ENCODE results near the gene CCR6.

Gene CCR6

GRCh38 chr6:167099707-167100106 is 23.2 kb upstream of the CCR6 start:
- no peak for DNase-seq

- DNase-seq: no peak
These were observed 22.6 kb upstream of the CCR6 start for GRCh38 chr6:167100241-167100674.

- no peak for DNase-seq
These were observed 20.6 kb upstream of the CCR6 start for GRCh38 chr6:167102318-167102717.

GRCh38 chr6:167103041-167103891 is 19.6 kb upstream of the CCR6 start:
- DNase-seq: no peak

- DNase-seq: no peak
These were observed 18.5 kb upstream of the CCR6 start for GRCh38 chr6:167104388-167104787.

GRCh38 chr6:167105060-167105459 is 17.8 kb upstream of the CCR6 start:
- DNase-seq: no peak

GRCh38 chr6:167106406-167106805 is 16.5 kb upstream of the CCR6 start:
- no peak for DNase-seq

- no peak for DNase-seq
These were observed 15.1 kb upstream of the CCR6 start for GRCh38 chr6:167107787-167108186.

- DNase-seq: no peak
These were observed 14.6 kb upstream of the CCR6 start for GRCh38 chr6:167108278-167108677.

GRCh38 chr6:167109651-167110050 is 13.2 kb upstream of the CCR6 start:
- DNase-seq: no peak

GRCh38 chr6:167111597-167111996 is 11.3 kb upstream of the CCR6 start:
- DNase-seq: no peak

- DNase-seq: no peak
These were observed 10.5 kb upstream of the CCR6 start for GRCh38 chr6:167112421-167112820.

- no peak for DNase-seq
These were observed 9.7 kb upstream of the CCR6 start for GRCh38 chr6:167113047-167113754.

- DNase-seq: peak; percentile 46
These were observed 8.7 kb upstream of the CCR6 start for GRCh38 chr6:167113935-167114910.

GRCh38 chr6:167115054-167115453 is 7.8 kb upstream of the CCR6 start:
- DNase-seq: no peak

GRCh38 chr6:167116109-167116837 is 6.6 kb upstream of the CCR6 start:
- DNase-seq: no peak

- DNase-seq: no peak
These were observed 6.1 kb upstream of the CCR6 start for GRCh38 chr6:167116838-167117228.

GRCh38 chr6:167118006-167118405 is 4.9 kb upstream of the CCR6 start:
- DNase-seq: no peak

GRCh38 chr6:167118839-167119238 is 4.1 kb upstream of the CCR6 start:
- no peak for DNase-seq

- DNase-seq: peak; percentile 51
These were observed 3.0 kb upstream of the CCR6 start for GRCh38 chr6:167119670-167120582.

- no peak for DNase-seq
These were observed 2.4 kb upstream of the CCR6 start for GRCh38 chr6:167120583-167120903.
